ENCODE results near the gene ABHD12. TPM values are rescaled to one million over a fixed set of nuclear protein-coding genes. Genes with fewer than 3 reads are reported as not detected.

Gene ABHD12
- total RNA-seq, 1 experiment from 2014 or later = 40.6 TPM

GRCh38 chr20:25292176-25292891 is 98.3 kb downstream of the ABHD12 start:
- Histone ChIP-seq H3K36me3 (ENCODE audit: insufficient read depth, low read length, poor library complexity, severe bottlenecking) (peaks cover 14% of the 10 kb centered on the region), H3K27ac (ENCODE audit: low read depth, low read length, poor library complexity, severe bottlenecking) (no peak overlapping the region), H3K9me3 (ENCODE audit: low read depth, low read length, poor library complexity, severe bottlenecking) (no peaks in the 10 kb centered on the region), H3K27me3 (replicated peaks; ENCODE audit: insufficient read depth, low read depth, low read length, poor library complexity) (no peaks in the 10 kb centered on the region), H3K4me3 (ENCODE audit: low read depth, low read length, poor library complexity, severe bottlenecking) (no peak overlapping the region), H3K4me1 (ENCODE audit: insufficient read depth, low read length, poor library complexity, severe bottlenecking) (no peaks in the 10 kb centered on the region)
- CTCF ChIA-PET = no interaction called here
- POLR2A ChIA-PET (ENCODE audit: low non-redundant PET) = no interaction called here
- DNase-seq (ENCODE audit: low spot score) = no peak
- BruUV-seq (replicated peaks) = no TSS peak
- intact Hi-C loops (cut with micrococcal nuclease; ENCODE audit: unreplicated experiment) = no loop called here
- TF ChIP-seq EZH2 (IDR thresholded peaks at IDR 0.05; ENCODE audit: borderline replicate concordance, low read depth, low read length, poor library complexity, severe bottlenecking) (no peak), CTCF (conservative IDR thresholded peaks at IDR 0.05; ENCODE audit: low read depth, low read length) (no peak)

- CTCF ChIA-PET = no interaction called here
- H3K36me3 ChIP-seq (ENCODE audit: insufficient read depth, low read length, poor library complexity, severe bottlenecking) = peaks cover 7% of the 10 kb centered on the region
- BruUV-seq (replicated peaks) = no TSS peak
- H3K4me1 ChIP-seq (ENCODE audit: insufficient read depth, low read length, poor library complexity, severe bottlenecking) = no peaks in the 10 kb centered on the region
- no peaks in the 10 kb centered on the region for H3K9me3 ChIP-seq (ENCODE audit: low read depth, low read length, poor library complexity, severe bottlenecking)
- no peak for DNase-seq (ENCODE audit: low spot score)
- H3K4me3 ChIP-seq (ENCODE audit: low read depth, low read length, poor library complexity, severe bottlenecking) = no peak overlapping the region
- intact Hi-C loops (cut with micrococcal nuclease; ENCODE audit: unreplicated experiment) = no loop called here
- no peak for TF ChIP-seq CTCF (conservative IDR thresholded peaks at IDR 0.05; ENCODE audit: low read depth, low read length)
- TF ChIP-seq EZH2 (IDR thresholded peaks at IDR 0.05; ENCODE audit: borderline replicate concordance, low read depth, low read length, poor library complexity, severe bottlenecking) = no peak
- H3K27ac ChIP-seq (ENCODE audit: low read depth, low read length, poor library complexity, severe bottlenecking) = no peak overlapping the region
- POLR2A ChIA-PET (ENCODE audit: low non-redundant PET) = no interaction called here
- H3K27me3 ChIP-seq (replicated peaks; ENCODE audit: insufficient read depth, low read depth, low read length, poor library complexity) = no peaks in the 10 kb centered on the region
These were observed 99.1 kb downstream of the ABHD12 start for GRCh38 chr20:25291432-25292133.

- TF ChIP-seq EZH2 (IDR thresholded peaks at IDR 0.05; ENCODE audit: borderline replicate concordance, low read depth, low read length, poor library complexity, severe bottlenecking) (no peak), CTCF (conservative IDR thresholded peaks at IDR 0.05; ENCODE audit: low read depth, low read length) (no peak)
- DNase-seq (ENCODE audit: low spot score) = no peak
- Histone ChIP-seq H3K27me3 (replicated peaks; ENCODE audit: insufficient read depth, low read depth, low read length, poor library complexity) (no peaks in the 10 kb centered on the region), H3K4me3 (ENCODE audit: low read depth, low read length, poor library complexity, severe bottlenecking) (no peak overlapping the region), H3K9me3 (ENCODE audit: low read depth, low read length, poor library complexity, severe bottlenecking) (no peaks in the 10 kb centered on the region), H3K4me1 (ENCODE audit: insufficient read depth, low read length, poor library complexity, severe bottlenecking) (no peaks in the 10 kb centered on the region), H3K36me3 (ENCODE audit: insufficient read depth, low read length, poor library complexity, severe bottlenecking) (peaks cover 3% of the 10 kb centered on the region), H3K27ac (ENCODE audit: low read depth, low read length, poor library complexity, severe bottlenecking) (no peak overlapping the region)
- CTCF ChIA-PET = no interaction called here
- intact Hi-C loops (cut with micrococcal nuclease; ENCODE audit: unreplicated experiment) = no loop called here
- no TSS peak for BruUV-seq (replicated peaks)
- POLR2A ChIA-PET (ENCODE audit: low non-redundant PET) = no interaction called here
These were observed 99.8 kb downstream of the ABHD12 start for GRCh38 chr20:25290646-25291431.

Measured in A673 (cell line).